Measurements from ENCODE around the gene ADAMTS17.
"Not testable (repeated sequence)": the region's sequence is repeated elsewhere in the genome, so short reads cannot be mapped to it uniquely, and the experiment has no call there.

Gene ADAMTS17

GRCh38 chr15:100101426-100102089 is 240.2 kb downstream of the ADAMTS17 start:
- no peak for DNase-seq

GRCh38 chr15:100100926-100101325 is 240.8 kb downstream of the ADAMTS17 start:
- no peak for DNase-seq

GRCh38 chr15:100099976-100100375 is 241.8 kb downstream of the ADAMTS17 start:
- DNase-seq: no peak

GRCh38 chr15:100098705-100099104 is 243.1 kb downstream of the ADAMTS17 start:
- no peak for DNase-seq

- no peak for DNase-seq
These were observed 244.2 kb downstream of the ADAMTS17 start for GRCh38 chr15:100097342-100098127.

GRCh38 chr15:100096700-100097099 is 245.1 kb downstream of the ADAMTS17 start:
- DNase-seq: no peak

GRCh38 chr15:100096248-100096600 is 245.6 kb downstream of the ADAMTS17 start:
- no peak for DNase-seq

GRCh38 chr15:100095541-100096247 is 246.1 kb downstream of the ADAMTS17 start:
- no peak for DNase-seq

- no peak for DNase-seq
These were observed 247.7 kb downstream of the ADAMTS17 start for GRCh38 chr15:100094127-100094510.

- no peak for DNase-seq
These were observed 248.3 kb downstream of the ADAMTS17 start for GRCh38 chr15:100093211-100094126.

- DNase-seq: no peak
These were observed 249.7 kb downstream of the ADAMTS17 start for GRCh38 chr15:100092034-100092433.

GRCh38 chr15:100090411-100090810 is 251.4 kb downstream of the ADAMTS17 start:
- DNase-seq: no peak

GRCh38 chr15:100084042-100084821 is 257.5 kb downstream of the ADAMTS17 start:
- DNase-seq: not testable (repeated sequence)

GRCh38 chr15:100083572-100083971 is 258.2 kb downstream of the ADAMTS17 start:
- DNase-seq: no peak

- DNase-seq: no peak
These were observed 258.9 kb downstream of the ADAMTS17 start for GRCh38 chr15:100082761-100083402.

GRCh38 chr15:100081454-100081853 is 260.3 kb downstream of the ADAMTS17 start:
- no peak for DNase-seq

GRCh38 chr15:100078511-100079220 is 263.1 kb downstream of the ADAMTS17 start:
- DNase-seq: no peak

GRCh38 chr15:100075229-100075628 is 266.5 kb downstream of the ADAMTS17 start:
- DNase-seq: no peak

GRCh38 chr15:100073982-100074381 is 267.8 kb downstream of the ADAMTS17 start:
- no peak for DNase-seq

- DNase-seq: not testable (repeated sequence)
These were observed 275.1 kb downstream of the ADAMTS17 start for GRCh38 chr15:100066521-100067280.

Measured in hematopoietic multipotent progenitor cell treated with erythropoietin and hydrocortisone succinate and interleukin-3 and kit ligand, for 6 days (in vitro differentiated cells).